ENCODE data around the gene LHB.
A peak's percentile ranks its signal among the peaks of the same experiment; 100 is the strongest.

LHB gene

DNA sequence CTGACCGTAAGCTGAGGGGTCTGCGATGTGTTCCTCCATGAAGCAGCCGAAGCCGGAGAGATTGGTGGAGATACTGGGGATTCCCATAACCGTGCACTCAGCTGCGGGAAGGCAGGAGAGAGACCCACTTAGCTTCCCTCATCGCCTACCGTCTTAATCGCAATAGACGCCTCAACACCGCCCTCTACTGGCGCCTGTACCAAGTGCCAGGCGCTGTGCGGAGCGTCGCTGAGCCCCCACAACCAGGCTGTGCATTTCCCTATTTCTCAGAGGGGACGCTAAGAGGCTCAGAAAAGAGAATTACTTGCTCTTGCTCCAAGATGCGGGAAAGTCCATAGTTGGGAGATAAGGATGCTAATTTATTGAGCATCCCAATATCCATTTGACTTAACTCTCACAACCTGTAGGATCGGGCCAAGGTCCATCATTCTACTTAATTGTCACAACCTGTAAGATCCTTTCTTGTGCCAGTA is 45.9 kb downstream of the LHB start:
- DNase-seq = peak in 1 of 2 experiments; percentile 42

DNA sequence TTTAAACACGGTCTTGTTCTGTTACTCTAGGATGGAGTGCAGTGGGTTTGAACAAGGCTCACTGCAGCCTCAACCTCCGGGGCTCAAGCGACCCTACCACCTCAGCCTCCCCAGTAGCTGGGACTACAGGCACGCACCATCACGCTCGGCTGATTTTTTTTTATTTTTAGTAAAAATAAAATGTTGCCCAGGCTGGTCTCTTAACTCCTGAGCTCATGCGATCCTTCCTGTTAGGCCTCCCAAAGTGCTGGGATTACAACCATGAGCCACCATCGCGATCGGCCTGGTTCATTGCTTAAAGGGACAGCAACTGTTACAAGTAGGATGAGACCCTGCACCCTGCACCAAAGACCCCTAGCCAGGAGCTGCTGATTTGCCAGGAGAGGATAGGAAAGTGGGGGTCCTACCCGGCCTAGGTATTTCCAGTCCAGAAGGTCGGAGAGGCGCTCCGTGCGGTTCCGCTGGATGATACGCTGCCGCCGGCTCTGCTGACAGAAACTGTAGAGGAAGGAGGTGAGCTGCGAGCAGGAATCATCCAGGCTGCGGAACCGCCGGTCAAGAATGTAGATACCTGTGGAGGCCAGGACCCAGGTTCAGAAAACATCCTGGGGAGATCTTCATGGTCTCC is 46.6 kb downstream of the LHB start:
- DNase-seq = no peak

DNA sequence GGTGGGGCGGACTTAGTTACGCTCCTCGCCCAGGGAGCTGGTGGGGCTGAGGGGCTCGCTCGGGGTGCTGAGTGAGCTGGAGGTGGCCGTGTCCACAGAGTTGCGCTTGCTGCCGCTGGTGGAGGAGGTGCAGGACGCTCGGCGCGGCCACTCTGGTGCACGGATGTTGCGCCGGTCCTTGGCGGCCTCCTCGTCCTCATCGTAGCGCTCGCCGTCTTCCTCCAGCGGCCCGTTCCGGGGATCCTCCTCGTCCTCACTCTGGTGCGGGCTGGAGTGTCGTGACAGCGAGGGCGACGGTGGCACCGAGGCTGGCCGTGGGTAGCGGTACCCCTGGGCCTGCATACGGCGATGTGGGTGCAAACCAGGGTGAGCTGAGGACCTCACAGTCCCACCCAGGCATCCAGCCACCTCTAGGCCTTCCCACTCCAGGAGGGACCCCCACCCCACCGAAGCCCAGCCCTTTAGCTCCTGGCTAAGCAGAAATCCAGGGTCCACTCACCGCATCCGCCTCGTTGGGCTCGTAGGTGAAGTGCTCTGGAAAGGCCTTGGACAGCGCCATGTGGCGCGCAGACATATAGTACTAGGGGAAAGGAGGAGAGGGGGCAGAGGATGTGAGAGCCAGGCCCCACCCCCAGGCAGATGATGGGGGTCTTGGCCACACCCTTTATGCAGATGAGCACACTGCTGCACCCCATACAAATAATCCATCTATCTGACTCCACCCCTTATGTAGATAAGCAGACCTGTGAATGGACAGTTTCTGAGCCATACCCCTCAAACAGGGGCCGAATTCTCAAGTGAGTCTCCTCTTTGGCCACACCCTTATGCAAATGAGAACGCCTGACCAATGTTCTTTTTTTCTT is 47.4 kb downstream of the LHB start:
- DNase-seq = no peak

DNA sequence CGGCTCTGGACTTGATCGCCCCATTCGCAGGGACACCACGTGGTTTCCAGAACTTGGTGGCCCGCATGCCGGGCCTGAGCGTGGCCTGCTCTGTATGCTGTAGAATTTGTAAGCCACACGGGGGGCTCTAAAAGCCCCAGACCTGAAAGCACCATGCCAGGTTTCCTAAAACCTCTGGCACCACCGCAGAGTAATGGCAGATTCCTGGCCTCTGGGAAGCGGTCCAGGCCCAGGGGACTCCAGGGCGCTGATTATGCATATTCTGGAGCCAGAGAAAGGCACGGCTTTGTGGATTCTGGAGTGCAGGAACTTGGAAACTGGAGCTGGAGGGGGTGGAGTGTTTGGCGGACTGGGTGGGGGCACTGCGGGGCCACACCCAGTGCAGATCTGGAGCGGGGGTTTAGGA is 48.1 kb downstream of the LHB start:
- no peak for DNase-seq

DNA sequence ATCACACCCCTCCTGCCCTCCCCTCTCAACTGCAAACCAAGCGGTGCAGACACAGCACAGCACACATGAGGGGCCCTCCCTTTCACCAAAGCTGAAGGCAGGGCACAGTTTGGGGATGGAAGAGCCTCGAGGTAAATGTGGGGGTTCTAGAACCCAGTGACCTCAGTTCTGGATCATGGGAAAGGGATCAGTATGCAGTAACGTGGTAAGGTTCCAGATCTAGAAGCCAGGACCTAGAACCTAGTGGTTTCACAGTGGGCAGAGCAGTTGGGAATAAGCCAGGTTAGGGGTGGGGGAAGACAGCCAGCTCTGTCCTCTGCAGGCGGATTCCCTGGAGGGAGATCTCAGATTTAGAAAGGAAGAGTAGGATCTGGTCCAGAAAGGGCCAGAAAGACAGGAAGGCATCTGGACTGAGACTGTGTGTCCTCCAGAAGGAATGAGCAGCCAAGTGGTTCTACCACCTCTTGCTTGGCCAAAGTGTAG is 48.7 kb downstream of the LHB start:
- DNase-seq = no peak

DNA sequence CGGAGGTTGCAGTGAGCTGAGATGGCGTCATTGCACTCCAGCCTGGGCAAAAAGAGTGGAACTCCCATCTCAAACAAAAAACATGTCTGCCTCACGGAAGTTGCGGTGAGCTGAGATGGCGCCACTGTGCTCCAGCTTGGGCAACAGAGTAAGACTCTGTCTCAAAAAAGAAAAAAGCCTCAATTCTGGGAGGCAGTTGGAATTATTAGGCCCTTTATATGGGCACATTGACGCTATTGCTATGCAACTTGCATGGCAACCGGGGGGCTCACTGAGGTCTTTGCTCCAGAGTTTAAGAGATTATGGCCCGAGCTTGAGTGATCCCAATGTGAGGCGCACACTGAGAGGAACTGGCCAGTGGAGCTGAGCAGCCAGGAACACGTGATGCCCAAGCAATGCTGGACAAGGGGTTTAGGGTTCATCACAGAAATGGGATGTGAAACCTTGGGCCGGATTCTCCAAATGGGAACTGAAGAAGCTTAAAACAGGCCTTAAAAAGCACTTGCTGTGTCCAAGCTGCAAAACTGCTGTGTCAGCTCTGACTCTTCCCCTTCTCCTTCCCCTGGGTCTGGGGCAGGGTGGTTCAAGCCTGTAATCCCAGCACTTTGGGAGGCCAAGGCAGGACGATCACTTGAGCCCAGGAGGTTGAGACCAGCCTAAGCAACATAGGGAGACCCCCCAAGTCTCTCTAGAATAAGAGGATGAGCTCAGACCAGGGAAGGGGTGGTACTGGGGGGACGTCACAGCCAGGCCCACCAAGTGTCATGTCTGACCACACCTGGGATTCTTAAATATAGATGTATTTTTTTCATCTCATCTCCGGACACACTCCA is 49.3 kb downstream of the LHB start:
- DNase-seq = no peak

DNA sequence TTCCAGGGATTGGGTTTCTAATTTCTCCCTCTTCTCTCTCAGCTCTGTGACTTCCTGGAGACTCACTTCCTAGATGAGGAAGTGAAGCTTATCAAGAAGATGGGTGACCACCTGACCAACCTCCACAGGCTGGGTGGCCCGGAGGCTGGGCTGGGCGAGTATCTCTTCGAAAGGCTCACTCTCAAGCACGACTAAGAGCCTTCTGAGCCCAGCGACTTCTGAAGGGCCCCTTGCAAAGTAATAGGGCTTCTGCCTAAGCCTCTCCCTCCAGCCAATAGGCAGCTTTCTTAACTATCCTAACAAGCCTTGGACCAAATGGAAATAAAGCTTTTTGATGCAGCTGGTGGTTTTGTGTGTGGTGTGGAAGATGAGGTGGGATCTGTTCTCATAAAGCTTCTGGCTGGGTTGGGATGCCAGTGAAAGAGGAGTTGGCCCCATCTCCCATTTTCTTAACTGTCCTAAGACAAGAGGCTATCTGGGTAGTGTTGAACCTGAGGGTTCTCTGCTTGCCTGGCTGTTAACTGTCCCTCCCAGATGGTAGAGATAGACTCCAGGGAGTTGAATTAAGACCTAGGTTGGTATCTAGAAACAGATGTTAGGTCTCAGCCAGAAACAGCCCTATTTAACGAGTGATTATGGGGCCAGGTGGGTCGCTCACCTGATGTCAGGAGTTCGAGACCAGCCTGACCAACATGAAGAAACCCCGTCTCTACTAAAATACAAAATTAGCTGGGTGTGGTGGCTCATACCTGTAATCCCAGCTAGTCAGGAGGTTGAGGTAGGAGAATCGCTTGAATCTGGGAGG is 50.1 kb downstream of the LHB start:
- DNase-seq = no peak

Data from cerebellar nuclear complex (tissue), 1 donor.